ENCODE data around the gene LELP1. TPM values are rescaled to one million over a fixed set of nuclear protein-coding genes. Genes with fewer than 3 reads are reported as not detected.

Gene LELP1
- total RNA-seq, 2 experiments from 2014 or later = not detected

DNA sequence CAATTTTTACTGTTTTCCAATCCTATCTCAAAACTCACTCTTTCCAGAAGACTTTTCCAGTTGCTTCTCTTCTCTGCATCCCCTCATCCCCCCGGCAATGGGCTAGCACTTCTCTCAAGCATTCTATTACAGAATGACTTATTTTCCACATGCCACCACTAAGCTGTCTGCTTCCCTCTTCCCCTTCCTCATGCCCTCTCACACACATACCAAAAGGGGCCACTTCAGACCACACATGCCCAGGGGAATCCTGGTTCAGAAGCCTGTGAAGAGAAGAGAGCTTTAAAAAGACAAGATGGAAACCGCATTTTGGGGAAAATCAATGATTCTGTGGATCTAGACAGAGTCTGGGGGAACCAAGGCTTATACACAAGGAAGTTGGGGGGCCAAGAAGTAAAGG is 47.9 kb downstream of the LELP1 start:
- H3K4me2 ChIP-seq (ENCODE audit: low read length) = no peak overlapping the region
- H3K79me2 ChIP-seq (ENCODE audit: insufficient read depth, low read depth, low read length) = no peaks in the 10 kb centered on the region
- H3K4me1 ChIP-seq (ENCODE audit: insufficient read depth, low read length, poor library complexity, severe bottlenecking) = no peaks in the 10 kb centered on the region
- no TSS peak for BruUV-seq (replicated peaks)
- no peak overlapping the region for H3K27ac ChIP-seq (ENCODE audit: low read depth, low read length, poor library complexity, severe bottlenecking)
- intact Hi-C loops (cut with micrococcal nuclease; ENCODE audit: unreplicated experiment) = no loop called here
- no peaks in the 10 kb centered on the region for H3K9me3 ChIP-seq (ENCODE audit: low read length)
- H2AFZ ChIP-seq (ENCODE audit: low read length) = no peak overlapping the region
- no peak overlapping the region for H3K4me3 ChIP-seq (ENCODE audit: low read depth, low read length, poor library complexity, severe bottlenecking)
- no peaks in the 10 kb centered on the region for H3K9me2 ChIP-seq (ENCODE audit: insufficient read depth, low read length)
- DNase-seq (ENCODE audit: low spot score) = no peak
- CTCF ChIA-PET (ENCODE audit: unreplicated experiment) = no interaction called here
- no peaks in the 10 kb centered on the region for H3K36me3 ChIP-seq (ENCODE audit: insufficient read depth, low read length)
- POLR2A ChIA-PET = no interaction called here
- TF ChIP-seq EZH2phosphoT487 (IDR thresholded peaks at IDR 0.05; ENCODE audit: borderline replicate concordance, low read depth, low read length) = no peak
- TF ChIP-seq, protein P1, sequence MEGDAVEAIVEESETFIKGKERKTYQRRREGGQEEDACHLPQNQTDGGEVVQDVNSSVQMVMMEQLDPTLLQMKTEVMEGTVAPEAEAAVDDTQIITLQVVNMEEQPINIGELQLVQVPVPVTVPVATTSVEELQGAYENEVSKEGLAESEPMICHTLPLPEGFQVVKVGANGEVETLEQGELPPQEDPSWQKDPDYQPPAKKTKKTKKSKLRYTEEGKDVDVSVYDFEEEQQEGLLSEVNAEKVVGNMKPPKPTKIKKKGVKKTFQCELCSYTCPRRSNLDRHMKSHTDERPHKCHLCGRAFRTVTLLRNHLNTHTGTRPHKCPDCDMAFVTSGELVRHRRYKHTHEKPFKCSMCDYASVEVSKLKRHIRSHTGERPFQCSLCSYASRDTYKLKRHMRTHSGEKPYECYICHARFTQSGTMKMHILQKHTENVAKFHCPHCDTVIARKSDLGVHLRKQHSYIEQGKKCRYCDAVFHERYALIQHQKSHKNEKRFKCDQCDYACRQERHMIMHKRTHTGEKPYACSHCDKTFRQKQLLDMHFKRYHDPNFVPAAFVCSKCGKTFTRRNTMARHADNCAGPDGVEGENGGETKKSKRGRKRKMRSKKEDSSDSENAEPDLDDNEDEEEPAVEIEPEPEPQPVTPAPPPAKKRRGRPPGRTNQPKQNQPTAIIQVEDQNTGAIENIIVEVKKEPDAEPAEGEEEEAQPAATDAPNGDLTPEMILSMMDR (conservative IDR thresholded peaks at IDR 0.05; ENCODE audit: low read length) = no peak
- H4K20me1 ChIP-seq (ENCODE audit: insufficient read depth, low read length) = no peaks in the 10 kb centered on the region

DNA sequence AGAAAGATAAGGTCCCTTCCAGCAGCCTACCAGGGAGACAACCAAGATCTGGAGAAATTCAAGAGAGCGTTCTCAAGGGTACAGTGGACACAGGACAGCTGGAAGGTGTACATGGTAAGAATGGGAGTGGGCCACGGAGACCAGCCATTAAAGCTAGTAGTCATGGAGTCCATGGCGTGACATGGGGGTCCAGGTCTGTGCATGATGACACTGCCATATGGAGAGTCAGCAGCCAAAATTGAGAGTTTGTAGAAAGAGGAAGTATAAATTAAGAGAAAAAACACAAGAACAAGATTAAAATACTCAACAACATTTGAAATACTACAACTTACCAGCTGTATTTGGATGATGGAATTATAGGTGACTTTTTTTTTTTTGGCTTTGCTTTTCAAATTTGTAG is 48.3 kb downstream of the LELP1 start:
- H3K27ac ChIP-seq (ENCODE audit: low read depth, low read length, poor library complexity, severe bottlenecking) = no peak overlapping the region
- H4K20me1 ChIP-seq (ENCODE audit: insufficient read depth, low read length) = no peaks in the 10 kb centered on the region
- H3K79me2 ChIP-seq (ENCODE audit: insufficient read depth, low read depth, low read length) = no peaks in the 10 kb centered on the region
- ChIA-PET CTCF (ENCODE audit: unreplicated experiment) (no interaction called here), POLR2A (no interaction called here)
- DNase-seq (ENCODE audit: low spot score) = no peak
- H3K36me3 ChIP-seq (ENCODE audit: insufficient read depth, low read length) = no peaks in the 10 kb centered on the region
- H3K4me3 ChIP-seq (ENCODE audit: low read depth, low read length, poor library complexity, severe bottlenecking) = no peak overlapping the region
- H3K9me3 ChIP-seq (ENCODE audit: low read length) = no peaks in the 10 kb centered on the region
- intact Hi-C loops (cut with micrococcal nuclease; ENCODE audit: unreplicated experiment) = no loop called here
- TF ChIP-seq EZH2phosphoT487 (IDR thresholded peaks at IDR 0.05; ENCODE audit: borderline replicate concordance, low read depth, low read length) = no peak
- TF ChIP-seq, protein P1 (conservative IDR thresholded peaks at IDR 0.05; ENCODE audit: low read length) = no peak
- H2AFZ ChIP-seq (ENCODE audit: low read length) = no peak overlapping the region
- no TSS peak for BruUV-seq (replicated peaks)
- no peaks in the 10 kb centered on the region for H3K4me1 ChIP-seq (ENCODE audit: insufficient read depth, low read length, poor library complexity, severe bottlenecking)
- H3K9me2 ChIP-seq (ENCODE audit: insufficient read depth, low read length) = no peaks in the 10 kb centered on the region
- H3K4me2 ChIP-seq (ENCODE audit: low read length) = no peak overlapping the region

DNA sequence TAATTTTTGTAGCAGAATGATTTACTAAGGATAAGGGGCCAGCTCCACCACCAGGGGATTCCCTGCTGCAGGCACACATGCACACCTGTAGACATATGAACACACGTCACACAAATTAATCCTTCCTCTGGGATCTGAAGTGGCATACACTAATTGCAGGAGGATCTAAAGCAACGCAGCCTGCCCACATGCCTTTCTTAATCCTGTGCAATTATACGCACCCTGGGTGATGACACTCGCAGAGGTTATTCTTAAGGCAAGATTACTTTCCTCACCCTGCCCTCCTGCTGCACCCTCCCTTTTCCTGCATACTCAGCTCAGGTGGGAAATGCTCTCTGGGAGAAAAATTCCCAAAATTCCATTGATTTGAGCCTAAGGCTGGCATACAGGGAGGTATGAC is 48.8 kb downstream of the LELP1 start:
- Histone ChIP-seq H3K36me3 (ENCODE audit: insufficient read depth, low read length) (no peaks in the 10 kb centered on the region), H3K27ac (ENCODE audit: low read depth, low read length, poor library complexity, severe bottlenecking) (no peak overlapping the region), H3K79me2 (ENCODE audit: insufficient read depth, low read depth, low read length) (no peaks in the 10 kb centered on the region), H3K4me2 (ENCODE audit: low read length) (no peak overlapping the region), H2AFZ (ENCODE audit: low read length) (no peak overlapping the region), H3K4me1 (ENCODE audit: insufficient read depth, low read length, poor library complexity, severe bottlenecking) (no peaks in the 10 kb centered on the region), H3K9me2 (ENCODE audit: insufficient read depth, low read length) (no peaks in the 10 kb centered on the region), H4K20me1 (ENCODE audit: insufficient read depth, low read length) (no peaks in the 10 kb centered on the region), H3K4me3 (ENCODE audit: low read depth, low read length, poor library complexity, severe bottlenecking) (no peak overlapping the region), H3K9me3 (ENCODE audit: low read length) (no peaks in the 10 kb centered on the region)
- CTCF ChIA-PET (ENCODE audit: unreplicated experiment) = no interaction called here
- POLR2A ChIA-PET = no interaction called here
- DNase-seq (ENCODE audit: low spot score) = no peak
- intact Hi-C loops (cut with micrococcal nuclease; ENCODE audit: unreplicated experiment) = no loop called here
- BruUV-seq (replicated peaks) = no TSS peak
- TF ChIP-seq EZH2phosphoT487 (IDR thresholded peaks at IDR 0.05; ENCODE audit: borderline replicate concordance, low read depth, low read length) = no peak
- TF ChIP-seq, protein P1 (conservative IDR thresholded peaks at IDR 0.05; ENCODE audit: low read length) = no peak

All from OCI-LY7 (cell line).